SJSA1 (cell line): Measurements from ENCODE around the gene IPO13. TPM values are rescaled to one million over a fixed set of nuclear protein-coding genes. Genes with fewer than 3 reads are reported as not detected.

Experiments used
- DNase-seq, 2 experiments: peaks; one replicate each; pipeline ENCODE4 v3.0.0-alpha.2; 2015 to 2020; ENCODE audit warnings: low spot score in 2 of 2, low read depth in 1 of 2
- H3K27ac ChIP-seq: fragments of 250-450 bp; sonication (Bioruptor Pico); 2 replicates; pipeline ENCODE4 v1.5.1; 2020; ENCODE audit warnings: mild to moderate bottlenecking, moderate library complexity
- H3K27me3 ChIP-seq: fragments of 250-450 bp; sonication (Bioruptor Pico); replicated peaks from 2 replicates; pipeline ENCODE4 v1.5.1; 2020; ENCODE audit warnings: mild to moderate bottlenecking, moderate library complexity
- H3K36me3 ChIP-seq: fragments of 250-450 bp; sonication (Bioruptor Pico); 2 replicates; pipeline ENCODE4 v1.5.1; 2020; ENCODE audit warnings: mild to moderate bottlenecking
- H3K4me1 ChIP-seq: fragments of 250-450 bp; sonication (Bioruptor Pico); replicated peaks from 2 replicates; pipeline ENCODE4 v1.6.1; 2021; ENCODE audit warnings: mild to moderate bottlenecking
- H3K4me3 ChIP-seq: fragments of 250-450 bp; sonication (Bioruptor Pico); 2 replicates; pipeline ENCODE4 v1.5.1; 2020; ENCODE audit warnings: mild to moderate bottlenecking
- H3K9me3 ChIP-seq: fragments of 250-450 bp; sonication (Bioruptor Pico); replicated peaks from 2 replicates; pipeline ENCODE4 v1.5.1; 2020; ENCODE audit warnings: mild to moderate bottlenecking
- total RNA-seq: library from RNA; depleted of rRNA; stranded (reverse); fragments of >200 nt; shearing (Covaris generic); gene quantifications from 2 replicates; pipeline ENCODE4 v1.2.3, GENCODE V29; 2014

Gene IPO13
- total RNA-seq, 1 experiment from 2014 or later, result 25.8 TPM

GRCh38 chr1:43949678-43950077 is 2.9 kb downstream of the IPO13 start:
- Histone ChIP-seq H3K36me3 (peaks cover 21% of the 10 kb centered on the region; the same call in 1 of the 2 replicates), H3K4me1 (peaks cover 21% of the 10 kb centered on the region), H3K9me3 (no peaks in the 10 kb centered on the region), H3K27me3 (no peaks in the 10 kb centered on the region), H3K4me3 (no peak overlapping the region), H3K27ac (no peak overlapping the region)
- no peak for DNase-seq

GRCh38 chr1:43951021-43951985 is 4.6 kb downstream of the IPO13 start:
- Histone ChIP-seq H3K27ac (no peak overlapping the region), H3K9me3 (no peaks in the 10 kb centered on the region), H3K36me3 (peaks cover 22% of the 10 kb centered on the region), H3K4me1 (peaks cover 11% of the 10 kb centered on the region), H3K4me3 (no peak overlapping the region), H3K27me3 (no peaks in the 10 kb centered on the region)
- DNase-seq, result no peak

- no peak overlapping the region for H3K4me3 ChIP-seq
- no peaks in the 10 kb centered on the region for H3K27me3 ChIP-seq
- H3K36me3 ChIP-seq, result peaks cover 37% of the 10 kb centered on the region
- no peak overlapping the region for H3K27ac ChIP-seq
- no peaks in the 10 kb centered on the region for H3K9me3 ChIP-seq
- peaks cover 5% of the 10 kb centered on the region for H3K4me1 ChIP-seq
- DNase-seq, result no peak
These were observed 6.1 kb downstream of the IPO13 start for GRCh38 chr1:43952731-43953346.

- no peaks in the 10 kb centered on the region for H3K9me3 ChIP-seq
- H3K36me3 ChIP-seq, result peaks cover 37% of the 10 kb centered on the region
- no peaks in the 10 kb centered on the region for H3K27me3 ChIP-seq
- no peak overlapping the region for H3K27ac ChIP-seq
- no peak overlapping the region for H3K4me3 ChIP-seq
- DNase-seq, result no peak
- peaks cover under 1% of the 10 kb centered on the region for H3K4me1 ChIP-seq
These were observed 6.6 kb downstream of the IPO13 start for GRCh38 chr1:43953361-43953760.

GRCh38 chr1:43954036-43954435 is 7.3 kb downstream of the IPO13 start:
- Histone ChIP-seq H3K27me3 (no peaks in the 10 kb centered on the region), H3K4me3 (no peak overlapping the region), H3K4me1 (no peaks in the 10 kb centered on the region), H3K9me3 (no peaks in the 10 kb centered on the region), H3K36me3 (peaks cover 41% of the 10 kb centered on the region), H3K27ac (no peak overlapping the region)
- no peak for DNase-seq

- no peak overlapping the region for H3K27ac ChIP-seq
- no peak for DNase-seq
- H3K9me3 ChIP-seq, result no peaks in the 10 kb centered on the region
- no peak overlapping the region for H3K4me3 ChIP-seq
- H3K27me3 ChIP-seq, result no peaks in the 10 kb centered on the region
- peaks cover 46% of the 10 kb centered on the region for H3K36me3 ChIP-seq
- no peaks in the 10 kb centered on the region for H3K4me1 ChIP-seq
These were observed 9.5 kb downstream of the IPO13 start for GRCh38 chr1:43956234-43956633.

- no peaks in the 10 kb centered on the region for H3K9me3 ChIP-seq
- H3K27me3 ChIP-seq, result no peaks in the 10 kb centered on the region
- H3K27ac ChIP-seq, result no peak overlapping the region
- no peaks in the 10 kb centered on the region for H3K4me1 ChIP-seq
- no peak overlapping the region for H3K4me3 ChIP-seq
- no peak for DNase-seq
- H3K36me3 ChIP-seq, result peaks cover 40% of the 10 kb centered on the region
These were observed 10.8 kb downstream of the IPO13 start for GRCh38 chr1:43957407-43958040.

GRCh38 chr1:43958351-43959255 is 11.9 kb downstream of the IPO13 start:
- no peak for DNase-seq
- H3K27me3 ChIP-seq, result no peaks in the 10 kb centered on the region
- H3K4me1 ChIP-seq, result no peaks in the 10 kb centered on the region
- H3K36me3 ChIP-seq, result peaks cover 40% of the 10 kb centered on the region
- no peaks in the 10 kb centered on the region for H3K9me3 ChIP-seq
- no peak overlapping the region for H3K4me3 ChIP-seq
- H3K27ac ChIP-seq, result no peak overlapping the region

GRCh38 chr1:43960798-43961197 is 14.0 kb downstream of the IPO13 start:
- Histone ChIP-seq H3K36me3 (peaks cover 40% of the 10 kb centered on the region), H3K27me3 (no peaks in the 10 kb centered on the region), H3K27ac (no peak overlapping the region), H3K9me3 (no peaks in the 10 kb centered on the region), H3K4me3 (no peak overlapping the region), H3K4me1 (no peaks in the 10 kb centered on the region)
- DNase-seq, result no peak

- Histone ChIP-seq H3K27ac (no peak overlapping the region), H3K4me3 (no peak overlapping the region), H3K36me3 (peaks cover 38% of the 10 kb centered on the region), H3K27me3 (no peaks in the 10 kb centered on the region), H3K4me1 (no peaks in the 10 kb centered on the region), H3K9me3 (no peaks in the 10 kb centered on the region)
- DNase-seq, result no peak
These were observed 14.9 kb downstream of the IPO13 start for GRCh38 chr1:43961692-43962091.

- H3K36me3 ChIP-seq, result peaks cover 32% of the 10 kb centered on the region
- H3K27me3 ChIP-seq, result no peaks in the 10 kb centered on the region
- H3K4me1 ChIP-seq, result no peaks in the 10 kb centered on the region
- no peak for DNase-seq
- no peak overlapping the region for H3K27ac ChIP-seq
- H3K4me3 ChIP-seq, result no peak overlapping the region
- no peaks in the 10 kb centered on the region for H3K9me3 ChIP-seq
These were observed 15.6 kb downstream of the IPO13 start for GRCh38 chr1:43962324-43962723.

- Histone ChIP-seq H3K36me3 (peaks cover 31% of the 10 kb centered on the region), H3K4me3 (no peak overlapping the region), H3K9me3 (no peaks in the 10 kb centered on the region), H3K4me1 (no peaks in the 10 kb centered on the region), H3K27ac (no peak overlapping the region), H3K27me3 (no peaks in the 10 kb centered on the region)
- DNase-seq, result no peak
These were observed 16.3 kb downstream of the IPO13 start for GRCh38 chr1:43963006-43963405.

- Histone ChIP-seq H3K4me1 (no peaks in the 10 kb centered on the region), H3K4me3 (no peak overlapping the region), H3K9me3 (no peaks in the 10 kb centered on the region), H3K36me3 (peaks cover 29% of the 10 kb centered on the region), H3K27ac (no peak overlapping the region), H3K27me3 (no peaks in the 10 kb centered on the region)
- no peak for DNase-seq
These were observed 17.1 kb downstream of the IPO13 start for GRCh38 chr1:43963890-43964289.
